NCI-H1694 treated with DMSO at 0.1 percent for 48 hours (cell line): Measurements from ENCODE around the gene KCNS1.

Experiments
- DNase-seq: peaks from one replicate; lab custom pipeline; 2025; lab: John Stamatoyannopoulos, UW

Gene KCNS1

GRCh38 chr20:45105317-45105716, 4.4 kb upstream of the KCNS1 start:
- DNase-seq = no peak

- no peak for DNase-seq
These were observed 3.9 kb upstream of the KCNS1 start for GRCh38 chr20:45104786-45105185.

- DNase-seq = no peak
These were observed 2.1 kb upstream of the KCNS1 start for GRCh38 chr20:45103072-45103471.

GRCh38 chr20:45101333-45101850, 465 bp upstream of the KCNS1 start:
- no peak for DNase-seq

GRCh38 chr20:45098103-45098773, 2.7 kb downstream of the KCNS1 start:
- no peak for DNase-seq

GRCh38 chr20:45097485-45098102, 3.3 kb downstream of the KCNS1 start:
- DNase-seq = no peak

- DNase-seq = no peak
These were observed 4.1 kb downstream of the KCNS1 start for GRCh38 chr20:45096781-45097180.

GRCh38 chr20:45095805-45096238, 5.1 kb downstream of the KCNS1 start:
- peak; percentile 37 for DNase-seq

GRCh38 chr20:45094864-45095574, 5.9 kb downstream of the KCNS1 start:
- no peak for DNase-seq

GRCh38 chr20:45094201-45094600, 6.7 kb downstream of the KCNS1 start:
- no peak for DNase-seq

- DNase-seq = no peak
These were observed 8.0 kb downstream of the KCNS1 start for GRCh38 chr20:45092898-45093297.

GRCh38 chr20:45091366-45091765, 9.6 kb downstream of the KCNS1 start:
- DNase-seq = no peak

GRCh38 chr20:45090481-45090880, 10.4 kb downstream of the KCNS1 start:
- no peak for DNase-seq

- no peak for DNase-seq
These were observed 12.7 kb downstream of the KCNS1 start for GRCh38 chr20:45088247-45088646.

- DNase-seq = no peak
These were observed 13.1 kb downstream of the KCNS1 start for GRCh38 chr20:45087814-45088213.

GRCh38 chr20:45087097-45087790, 13.7 kb downstream of the KCNS1 start:
- DNase-seq = no peak

GRCh38 chr20:45085867-45086266, 15.1 kb downstream of the KCNS1 start:
- DNase-seq = no peak

- DNase-seq = no peak
These were observed 15.6 kb downstream of the KCNS1 start for GRCh38 chr20:45085289-45085688.

- DNase-seq = no peak
These were observed 17.8 kb downstream of the KCNS1 start for GRCh38 chr20:45083127-45083526.

- DNase-seq = no peak
These were observed 18.5 kb downstream of the KCNS1 start for GRCh38 chr20:45082468-45082867.

GRCh38 chr20:45080867-45081624, 19.9 kb downstream of the KCNS1 start:
- DNase-seq = no peak

- no peak for DNase-seq
These were observed 23.4 kb downstream of the KCNS1 start for GRCh38 chr20:45077559-45077958.
